ENCODE results near the gene CERKL. TPM values are rescaled to one million over a fixed set of nuclear protein-coding genes. Genes with fewer than 3 reads are reported as not detected.

Gene CERKL
- total RNA-seq, 1 donor from 2014 or later, result not detected

DNA sequence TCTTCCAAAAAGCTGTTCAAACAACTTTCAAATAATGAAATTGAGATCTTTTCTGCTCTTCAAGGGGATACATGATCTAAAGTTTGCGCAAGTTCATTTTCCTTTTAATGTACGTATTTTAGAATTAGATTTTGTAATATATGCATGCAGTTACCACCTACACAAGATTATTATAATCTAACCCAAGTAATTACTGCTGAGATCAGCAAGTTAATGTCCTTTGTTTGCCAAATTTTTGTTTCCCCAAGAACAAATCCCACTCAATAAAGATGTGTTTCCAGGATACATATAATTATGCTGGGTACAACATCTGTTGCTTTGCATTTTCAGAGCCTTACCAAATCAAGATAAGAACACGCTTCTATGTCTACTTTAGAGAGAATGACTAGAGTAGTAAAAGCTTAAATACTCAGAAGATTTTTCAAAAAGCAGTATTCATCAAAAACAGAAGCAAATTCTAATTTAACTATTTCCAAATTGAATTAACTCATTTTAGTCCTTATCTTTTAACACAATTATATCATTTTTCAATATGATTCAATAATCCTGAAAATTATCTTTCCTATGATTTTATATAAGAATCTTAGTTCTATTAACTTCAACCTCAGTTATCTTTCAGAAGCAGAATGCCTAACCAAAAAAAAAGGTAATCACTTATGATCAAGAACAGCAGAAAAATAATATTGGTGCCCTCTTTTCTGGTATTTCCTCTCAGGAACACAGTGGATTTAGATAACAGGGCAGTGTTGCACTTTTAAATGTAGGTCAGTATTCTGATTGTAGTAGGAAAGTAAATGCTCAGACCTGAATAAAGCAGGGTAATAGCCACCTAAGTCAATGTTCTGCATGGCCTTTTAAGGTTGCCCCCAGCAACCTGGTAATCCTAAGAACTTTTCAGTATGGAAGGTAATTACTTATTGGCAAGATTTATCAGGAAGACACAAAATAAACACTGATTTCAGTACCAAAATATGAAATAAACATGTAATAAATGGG is 28.0 kb downstream of the CERKL start:
- no peaks in the 10 kb centered on the region for H3K36me3 ChIP-seq
- H3K4me3 ChIP-seq, result no peak overlapping the region
- TF ChIP-seq CTCF (IDR thresholded peaks at IDR 0.05), result no peak
- H3K27ac ChIP-seq, result no peak overlapping the region
- no peaks in the 10 kb centered on the region for H3K9me3 ChIP-seq
- DNase-seq (ENCODE audit: low spot score in 2 of 2), result no peak
- intact Hi-C loops (cut with DNase I), result no loop called here
- no peaks in the 10 kb centered on the region for H3K27me3 ChIP-seq
- no peaks in the 10 kb centered on the region for H3K4me1 ChIP-seq

GRCh38 chr2:181627545-181627944 is 29.4 kb downstream of the CERKL start:
- Histone ChIP-seq H3K9me3 (no peaks in the 10 kb centered on the region), H3K27me3 (no peaks in the 10 kb centered on the region), H3K4me1 (no peaks in the 10 kb centered on the region), H3K36me3 (no peaks in the 10 kb centered on the region), H3K4me3 (no peak overlapping the region), H3K27ac (no peak overlapping the region)
- TF ChIP-seq CTCF (IDR thresholded peaks at IDR 0.05), result no peak
- no peak for DNase-seq (ENCODE audit: low spot score in 2 of 2)
- intact Hi-C loops (cut with DNase I), result no loop called here

DNA sequence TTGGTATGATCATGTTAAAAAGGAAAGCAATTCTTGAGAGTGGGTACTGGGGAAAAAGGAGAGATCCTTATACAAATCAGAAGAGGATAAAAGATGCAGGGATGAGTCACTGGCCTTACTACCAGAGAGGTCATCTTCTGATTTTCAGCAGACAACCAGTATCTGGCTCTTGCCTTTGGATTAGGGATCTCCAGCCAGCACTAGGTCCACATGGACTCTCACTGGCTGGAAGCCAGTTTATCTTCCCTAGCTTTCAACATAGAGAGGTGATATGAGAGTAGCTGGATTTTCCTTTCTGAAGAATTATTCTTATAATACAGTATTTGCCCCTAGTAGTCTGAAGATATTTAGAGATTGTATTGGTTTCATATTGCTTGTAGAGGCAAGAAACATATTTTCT is 30.2 kb downstream of the CERKL start:
- Histone ChIP-seq H3K27ac (no peak overlapping the region), H3K4me1 (no peaks in the 10 kb centered on the region), H3K9me3 (no peaks in the 10 kb centered on the region), H3K4me3 (no peak overlapping the region), H3K36me3 (no peaks in the 10 kb centered on the region), H3K27me3 (no peaks in the 10 kb centered on the region)
- TF ChIP-seq CTCF (IDR thresholded peaks at IDR 0.05), result no peak
- intact Hi-C loops (cut with DNase I), result no loop called here
- DNase-seq (ENCODE audit: low spot score in 2 of 2), result no peak

- H3K27ac ChIP-seq, result no peak overlapping the region
- no peaks in the 10 kb centered on the region for H3K36me3 ChIP-seq
- no peaks in the 10 kb centered on the region for H3K27me3 ChIP-seq
- no peak for DNase-seq (ENCODE audit: low spot score in 2 of 2)
- TF ChIP-seq CTCF (IDR thresholded peaks at IDR 0.05), result no peak
- H3K4me1 ChIP-seq, result no peaks in the 10 kb centered on the region
- no peaks in the 10 kb centered on the region for H3K9me3 ChIP-seq
- no peak overlapping the region for H3K4me3 ChIP-seq
- intact Hi-C loops (cut with DNase I), result no loop called here
These were observed 33.7 kb downstream of the CERKL start for GRCh38 chr2:181623159-181623558.

DNA sequence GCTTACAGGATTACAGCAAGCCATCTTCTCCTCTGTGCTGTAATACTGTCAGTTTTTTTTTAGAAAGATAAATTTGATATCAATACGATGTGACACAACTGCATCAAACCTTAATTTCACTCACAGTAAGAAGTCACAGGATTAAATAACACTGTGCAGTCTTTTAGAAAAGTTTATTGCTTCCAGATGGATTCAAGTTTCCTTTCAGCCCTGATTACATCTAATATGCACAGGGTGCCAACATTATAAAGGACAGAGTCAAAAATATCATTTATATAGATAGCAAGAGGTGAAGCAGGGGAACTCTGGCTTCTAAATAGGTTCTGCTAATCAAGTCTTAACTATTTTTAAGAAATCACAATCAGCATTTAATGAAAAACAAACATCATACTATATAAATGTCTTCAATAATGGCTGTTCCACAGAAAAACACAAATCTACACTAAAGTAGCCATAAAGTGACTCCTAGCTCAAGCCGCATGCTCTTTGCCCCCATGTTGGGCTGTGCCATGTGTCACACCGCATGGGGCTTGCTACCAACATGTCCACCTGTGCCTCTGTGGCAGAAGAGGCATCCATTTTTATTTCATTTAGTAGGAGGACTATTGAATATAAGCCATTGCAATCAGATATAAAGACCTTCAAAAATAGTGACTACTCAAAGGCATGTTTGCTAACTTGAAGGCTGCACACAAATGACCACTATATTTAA is 35.0 kb downstream of the CERKL start:
- Histone ChIP-seq H3K27me3 (no peaks in the 10 kb centered on the region), H3K4me1 (no peaks in the 10 kb centered on the region), H3K27ac (no peak overlapping the region), H3K36me3 (no peaks in the 10 kb centered on the region), H3K4me3 (no peak overlapping the region), H3K9me3 (no peaks in the 10 kb centered on the region)
- no peak for TF ChIP-seq CTCF (IDR thresholded peaks at IDR 0.05)
- intact Hi-C loops (cut with DNase I), result no loop called here
- no peak for DNase-seq (ENCODE audit: low spot score in 2 of 2)
